ENCODE results near the gene NHSL2.

The NHSL2 gene

DNA sequence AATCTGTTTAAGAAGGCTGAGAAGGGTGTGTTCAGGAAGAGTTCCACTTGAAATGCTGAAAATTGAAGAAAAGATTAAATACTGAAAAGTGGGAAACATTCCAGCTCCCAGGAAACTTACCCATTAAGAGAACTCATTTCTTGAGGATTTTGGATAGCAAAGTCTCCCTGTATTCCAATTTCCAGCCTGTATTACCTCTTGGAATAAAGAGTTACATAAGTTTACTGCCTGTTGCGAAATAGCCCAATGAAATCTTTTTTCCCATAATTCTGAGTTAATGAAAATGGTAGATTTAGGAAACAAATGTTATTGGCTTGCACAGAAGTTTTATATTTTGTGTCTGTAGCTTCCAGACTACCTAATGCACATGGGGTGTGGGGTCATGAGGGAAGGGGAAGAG lies 12.0 kb downstream of the NHSL2 start:
- Histone ChIP-seq H3K4me1 (ENCODE audit: control insufficient read depth in 1 of 2, insufficient read depth in 2 of 2, low read length in 2 of 2) (no peaks in the 10 kb centered on the region), H3K27me3 (ENCODE audit: control insufficient read depth in 1 of 2, insufficient read depth in 2 of 2, low read length in 2 of 2) (no peaks in the 10 kb centered on the region), H3K4me3 (ENCODE audit: low read depth in 1 of 2, low read length in 2 of 2) (no peak overlapping the region), H3K9ac (ENCODE audit: low read depth in 1 of 2, low read length in 2 of 2) (no peak overlapping the region), H3K36me3 (ENCODE audit: control insufficient read depth in 1 of 2, insufficient read depth in 2 of 2, low read length in 2 of 2) (no peaks in the 10 kb centered on the region), H3K9me3 (ENCODE audit: control insufficient read depth in 1 of 2, low read length in 2 of 2) (no peaks in the 10 kb centered on the region), H3K27ac (ENCODE audit: low read depth, low read length) (no peak overlapping the region)

DNA sequence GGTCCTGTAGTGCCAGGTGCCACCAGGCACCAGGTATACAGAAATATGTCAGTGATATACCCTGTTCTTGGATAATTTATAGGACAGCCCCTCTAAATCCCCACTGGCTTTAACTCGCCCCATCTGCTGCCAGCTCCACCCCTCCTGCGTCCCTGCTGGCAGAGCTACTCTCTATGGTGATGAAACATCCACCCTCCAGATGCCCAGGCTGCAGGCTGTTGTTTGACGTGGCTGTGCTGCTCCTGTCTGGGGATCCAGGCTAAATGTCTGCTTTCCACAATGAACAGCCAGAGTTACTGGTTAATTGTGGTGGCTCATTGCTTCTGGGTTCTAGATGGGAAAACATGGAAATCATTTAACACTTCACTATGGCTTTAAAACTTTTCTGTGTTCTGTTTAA lies 12.9 kb downstream of the NHSL2 start:
- Histone ChIP-seq H3K27ac (ENCODE audit: low read depth, low read length) (no peak overlapping the region), H3K9ac (ENCODE audit: low read depth in 1 of 2, low read length in 2 of 2) (no peak overlapping the region), H3K4me1 (ENCODE audit: control insufficient read depth in 1 of 2, insufficient read depth in 2 of 2, low read length in 2 of 2) (no peaks in the 10 kb centered on the region), H3K9me3 (ENCODE audit: control insufficient read depth in 1 of 2, low read length in 2 of 2) (no peaks in the 10 kb centered on the region), H3K36me3 (ENCODE audit: control insufficient read depth in 1 of 2, insufficient read depth in 2 of 2, low read length in 2 of 2) (no peaks in the 10 kb centered on the region), H3K4me3 (ENCODE audit: low read depth in 1 of 2, low read length in 2 of 2) (no peak overlapping the region), H3K27me3 (ENCODE audit: control insufficient read depth in 1 of 2, insufficient read depth in 2 of 2, low read length in 2 of 2) (no peaks in the 10 kb centered on the region)

DNA sequence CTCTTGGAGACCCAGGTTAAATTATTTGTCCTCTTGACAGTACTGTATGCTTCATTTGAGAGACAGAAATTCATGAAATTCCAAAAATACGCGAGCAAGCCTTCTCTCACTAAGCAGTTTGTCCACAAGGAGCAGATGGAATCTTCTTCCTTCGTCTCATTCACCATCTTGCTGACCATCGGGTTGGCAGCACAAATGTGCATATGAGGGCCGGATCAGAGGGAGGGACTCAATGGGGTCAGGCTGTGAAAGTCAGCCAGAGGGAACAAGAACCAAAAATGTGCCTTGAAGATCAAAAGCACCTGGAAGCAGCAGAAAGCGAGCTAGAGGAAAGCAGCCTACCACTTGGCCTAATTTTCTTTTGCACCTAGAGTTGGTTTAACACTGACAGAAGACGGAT lies 16.4 kb downstream of the NHSL2 start:
- H3K27ac ChIP-seq (ENCODE audit: low read depth, low read length), result no peak overlapping the region
- H3K4me3 ChIP-seq (ENCODE audit: low read depth in 1 of 2, low read length in 2 of 2), result no peak overlapping the region
- H3K9ac ChIP-seq (ENCODE audit: low read depth in 1 of 2, low read length in 2 of 2), result no peak overlapping the region
- no peaks in the 10 kb centered on the region for H3K4me1 ChIP-seq (ENCODE audit: control insufficient read depth in 1 of 2, insufficient read depth in 2 of 2, low read length in 2 of 2)
- no peaks in the 10 kb centered on the region for H3K9me3 ChIP-seq (ENCODE audit: control insufficient read depth in 1 of 2, low read length in 2 of 2)
- no peaks in the 10 kb centered on the region for H3K27me3 ChIP-seq (ENCODE audit: control insufficient read depth in 1 of 2, insufficient read depth in 2 of 2, low read length in 2 of 2)
- H3K36me3 ChIP-seq (ENCODE audit: control insufficient read depth in 1 of 2, insufficient read depth in 2 of 2, low read length in 2 of 2), result no peaks in the 10 kb centered on the region

DNA sequence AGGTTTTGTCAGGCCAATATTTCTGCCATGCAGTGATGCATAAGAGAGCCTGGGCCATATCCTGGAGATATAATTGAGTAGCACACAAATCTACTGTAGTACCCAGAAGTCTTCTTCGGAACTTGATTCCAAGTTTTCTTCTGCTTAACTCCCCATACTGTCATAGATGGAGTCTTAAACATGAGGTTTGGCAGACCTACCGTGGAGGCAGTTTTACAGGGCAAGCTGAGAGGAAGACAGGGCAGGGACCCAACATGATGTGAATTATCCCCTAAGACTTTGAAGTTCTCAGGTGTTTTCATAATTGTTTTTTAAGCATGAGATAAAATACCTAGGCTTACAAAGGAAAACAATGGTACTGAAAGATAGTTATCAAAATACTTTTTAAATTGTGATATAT lies 18.2 kb downstream of the NHSL2 start:
- H3K4me3 ChIP-seq (ENCODE audit: low read depth in 1 of 2, low read length in 2 of 2), result no peak overlapping the region
- no peak overlapping the region for H3K9ac ChIP-seq (ENCODE audit: low read depth in 1 of 2, low read length in 2 of 2)
- H3K4me1 ChIP-seq (ENCODE audit: control insufficient read depth in 1 of 2, insufficient read depth in 2 of 2, low read length in 2 of 2), result no peaks in the 10 kb centered on the region
- no peaks in the 10 kb centered on the region for H3K27me3 ChIP-seq (ENCODE audit: control insufficient read depth in 1 of 2, insufficient read depth in 2 of 2, low read length in 2 of 2)
- H3K9me3 ChIP-seq (ENCODE audit: control insufficient read depth in 1 of 2, low read length in 2 of 2), result no peaks in the 10 kb centered on the region
- no peak overlapping the region for H3K27ac ChIP-seq (ENCODE audit: low read depth, low read length)
- no peaks in the 10 kb centered on the region for H3K36me3 ChIP-seq (ENCODE audit: control insufficient read depth in 1 of 2, insufficient read depth in 2 of 2, low read length in 2 of 2)

DNA sequence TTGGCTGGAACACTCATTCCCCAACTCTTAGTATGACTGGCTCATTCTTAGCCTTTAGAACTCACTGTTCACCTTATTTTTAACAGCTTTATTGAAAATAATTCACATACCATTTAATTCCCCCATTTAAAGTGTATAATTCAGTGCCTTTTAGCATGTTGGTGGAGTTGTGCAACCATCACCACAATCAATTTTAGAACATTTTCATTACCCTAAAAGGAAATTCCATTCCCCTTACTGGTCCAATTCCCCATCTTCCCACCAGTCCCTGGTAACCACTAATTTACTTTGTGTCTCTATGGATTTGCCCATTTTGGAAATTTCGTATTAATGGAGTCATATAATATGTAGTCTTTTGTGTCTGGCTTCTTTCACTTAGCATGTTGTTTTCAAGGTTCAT lies 19.7 kb downstream of the NHSL2 start:
- H3K27ac ChIP-seq (ENCODE audit: low read depth, low read length), result no peak overlapping the region
- no peak overlapping the region for H3K9ac ChIP-seq (ENCODE audit: low read depth in 1 of 2, low read length in 2 of 2)
- no peaks in the 10 kb centered on the region for H3K36me3 ChIP-seq (ENCODE audit: control insufficient read depth in 1 of 2, insufficient read depth in 2 of 2, low read length in 2 of 2)
- no peaks in the 10 kb centered on the region for H3K9me3 ChIP-seq (ENCODE audit: control insufficient read depth in 1 of 2, low read length in 2 of 2)
- no peaks in the 10 kb centered on the region for H3K4me1 ChIP-seq (ENCODE audit: control insufficient read depth in 1 of 2, insufficient read depth in 2 of 2, low read length in 2 of 2)
- H3K4me3 ChIP-seq (ENCODE audit: low read depth in 1 of 2, low read length in 2 of 2), result no peak overlapping the region
- H3K27me3 ChIP-seq (ENCODE audit: control insufficient read depth in 1 of 2, insufficient read depth in 2 of 2, low read length in 2 of 2), result no peaks in the 10 kb centered on the region

DNA sequence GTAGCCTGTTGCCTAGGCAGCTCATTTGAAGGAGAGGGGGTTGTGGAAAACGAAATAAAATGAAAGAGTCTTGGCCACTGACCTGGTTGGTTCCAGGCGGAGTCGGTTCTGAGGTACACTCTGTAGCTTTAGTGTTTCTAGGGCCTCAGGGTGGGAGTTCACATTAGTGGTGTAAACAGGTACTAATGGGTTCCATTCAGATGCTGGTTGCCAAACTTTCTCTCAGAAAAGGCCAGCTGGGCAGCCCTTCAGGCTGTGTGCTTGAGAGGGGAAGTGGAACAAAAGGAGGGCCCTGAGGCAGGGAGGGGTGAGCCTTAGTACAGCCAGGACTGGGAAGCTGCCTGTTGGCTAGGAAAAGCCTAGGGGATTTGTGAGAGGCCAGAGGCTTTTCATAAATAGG lies 24.8 kb downstream of the NHSL2 start:
- Histone ChIP-seq H3K4me1 (ENCODE audit: control insufficient read depth in 1 of 2, insufficient read depth in 2 of 2, low read length in 2 of 2) (no peaks in the 10 kb centered on the region), H3K9ac (ENCODE audit: low read depth in 1 of 2, low read length in 2 of 2) (no peak overlapping the region), H3K9me3 (ENCODE audit: control insufficient read depth in 1 of 2, low read length in 2 of 2) (no peaks in the 10 kb centered on the region), H3K27me3 (ENCODE audit: control insufficient read depth in 1 of 2, insufficient read depth in 2 of 2, low read length in 2 of 2) (no peaks in the 10 kb centered on the region), H3K36me3 (ENCODE audit: control insufficient read depth in 1 of 2, insufficient read depth in 2 of 2, low read length in 2 of 2) (no peaks in the 10 kb centered on the region), H3K27ac (ENCODE audit: low read depth, low read length) (no peak overlapping the region), H3K4me3 (ENCODE audit: low read depth in 1 of 2, low read length in 2 of 2) (no peak overlapping the region)

DNA sequence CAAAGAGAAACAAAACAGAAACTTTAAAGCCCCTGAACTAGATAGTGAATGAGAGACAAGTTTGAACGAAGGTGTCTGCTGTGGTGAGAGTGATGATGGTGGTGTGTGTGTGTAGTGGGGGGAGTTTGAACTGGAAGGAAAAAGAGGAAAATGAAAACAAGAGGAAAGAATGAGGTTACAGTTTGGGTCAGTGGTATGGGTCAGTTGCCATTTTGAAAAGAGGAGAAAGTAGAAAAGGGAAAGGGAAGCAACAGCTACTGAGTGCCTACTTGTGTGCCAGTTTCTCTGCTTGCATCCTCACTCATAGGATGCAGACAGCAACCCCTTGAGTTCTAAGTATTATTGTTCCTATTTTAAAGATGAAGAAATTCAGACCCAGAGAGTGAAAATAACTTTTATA lies 26.0 kb downstream of the NHSL2 start:
- Histone ChIP-seq H3K27ac (ENCODE audit: low read depth, low read length) (no peak overlapping the region), H3K4me3 (ENCODE audit: low read depth in 1 of 2, low read length in 2 of 2) (no peak overlapping the region), H3K36me3 (ENCODE audit: control insufficient read depth in 1 of 2, insufficient read depth in 2 of 2, low read length in 2 of 2) (no peaks in the 10 kb centered on the region), H3K9me3 (ENCODE audit: control insufficient read depth in 1 of 2, low read length in 2 of 2) (no peaks in the 10 kb centered on the region), H3K27me3 (ENCODE audit: control insufficient read depth in 1 of 2, insufficient read depth in 2 of 2, low read length in 2 of 2) (no peaks in the 10 kb centered on the region), H3K4me1 (ENCODE audit: control insufficient read depth in 1 of 2, insufficient read depth in 2 of 2, low read length in 2 of 2) (no peaks in the 10 kb centered on the region), H3K9ac (ENCODE audit: low read depth in 1 of 2, low read length in 2 of 2) (no peak overlapping the region)

DNA sequence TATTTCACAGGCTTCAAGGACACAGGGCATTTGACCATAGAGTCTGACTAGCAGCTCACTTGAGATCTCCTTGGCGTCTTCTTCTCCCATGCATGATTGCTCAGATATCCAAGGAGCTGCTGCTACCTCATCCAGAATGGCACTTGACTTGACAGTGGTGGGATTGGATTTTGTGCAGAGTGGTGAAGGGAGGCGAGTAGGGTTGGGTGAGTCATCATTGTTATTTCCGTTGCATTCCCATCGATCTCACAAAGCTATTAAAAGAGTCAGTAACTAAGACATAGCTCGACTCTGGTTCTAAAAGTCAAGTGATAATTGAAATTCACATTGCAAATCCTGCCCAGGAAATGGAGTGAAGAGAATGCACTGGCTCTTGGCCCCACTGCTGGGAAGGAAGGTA lies 27.7 kb downstream of the NHSL2 start:
- Histone ChIP-seq H3K27ac (ENCODE audit: low read depth, low read length) (no peak overlapping the region), H3K4me1 (ENCODE audit: control insufficient read depth in 1 of 2, insufficient read depth in 2 of 2, low read length in 2 of 2) (no peaks in the 10 kb centered on the region), H3K27me3 (ENCODE audit: control insufficient read depth in 1 of 2, insufficient read depth in 2 of 2, low read length in 2 of 2) (no peaks in the 10 kb centered on the region), H3K9me3 (ENCODE audit: control insufficient read depth in 1 of 2, low read length in 2 of 2) (no peaks in the 10 kb centered on the region), H3K9ac (ENCODE audit: low read depth in 1 of 2, low read length in 2 of 2) (no peak overlapping the region), H3K4me3 (ENCODE audit: low read depth in 1 of 2, low read length in 2 of 2) (no peak overlapping the region), H3K36me3 (ENCODE audit: control insufficient read depth in 1 of 2, insufficient read depth in 2 of 2, low read length in 2 of 2) (no peaks in the 10 kb centered on the region)

DNA sequence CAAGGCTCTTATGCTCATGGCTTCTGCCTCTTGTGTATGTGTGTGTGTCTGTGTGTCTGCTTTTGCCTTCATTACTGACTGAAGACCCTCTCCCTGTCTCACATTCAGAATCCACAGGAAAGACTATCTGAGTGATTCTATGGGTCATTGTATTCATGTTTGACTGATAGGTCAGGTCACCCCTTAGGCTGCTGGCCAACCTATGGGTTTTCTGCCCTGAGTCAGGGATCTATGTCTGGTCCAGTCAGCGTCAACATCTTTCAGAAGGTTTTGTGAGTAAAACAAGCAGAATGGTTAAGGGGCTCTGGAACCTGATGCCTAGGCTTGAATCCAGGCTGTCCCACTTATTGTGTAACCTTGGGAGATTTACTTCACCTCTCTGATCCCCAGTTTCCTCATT lies 30.5 kb downstream of the NHSL2 start:
- no peaks in the 10 kb centered on the region for H3K4me1 ChIP-seq (ENCODE audit: control insufficient read depth in 1 of 2, insufficient read depth in 2 of 2, low read length in 2 of 2)
- H3K36me3 ChIP-seq (ENCODE audit: control insufficient read depth in 1 of 2, insufficient read depth in 2 of 2, low read length in 2 of 2), result no peaks in the 10 kb centered on the region
- H3K9ac ChIP-seq (ENCODE audit: low read depth in 1 of 2, low read length in 2 of 2), result no peak overlapping the region
- H3K27me3 ChIP-seq (ENCODE audit: control insufficient read depth in 1 of 2, insufficient read depth in 2 of 2, low read length in 2 of 2), result no peaks in the 10 kb centered on the region
- H3K9me3 ChIP-seq (ENCODE audit: control insufficient read depth in 1 of 2, low read length in 2 of 2), result no peaks in the 10 kb centered on the region
- no peak overlapping the region for H3K4me3 ChIP-seq (ENCODE audit: low read depth in 1 of 2, low read length in 2 of 2)
- H3K27ac ChIP-seq (ENCODE audit: low read depth, low read length), result no peak overlapping the region

DNA sequence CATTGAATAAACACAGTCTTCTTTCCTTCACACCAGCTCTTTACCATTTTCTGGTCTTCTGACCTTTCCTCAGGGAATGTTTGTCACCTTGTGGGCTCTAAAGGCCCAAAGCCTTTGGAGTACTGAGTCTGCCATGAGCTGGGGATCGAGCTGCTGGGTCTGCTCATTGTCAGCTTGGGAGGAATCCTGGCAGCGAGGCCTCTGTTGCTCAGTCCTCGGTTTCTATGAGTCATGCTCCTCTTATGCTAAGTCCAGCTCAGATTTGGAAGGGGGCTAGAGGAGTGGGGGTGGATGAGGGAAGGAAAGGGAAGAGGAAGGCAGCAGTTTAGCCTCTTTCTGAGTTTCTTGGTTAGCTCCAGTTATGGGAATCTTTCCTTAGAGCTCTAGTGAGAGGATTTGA lies 31.1 kb downstream of the NHSL2 start:
- H3K4me1 ChIP-seq (ENCODE audit: control insufficient read depth in 1 of 2, insufficient read depth in 2 of 2, low read length in 2 of 2), result no peaks in the 10 kb centered on the region
- no peak overlapping the region for H3K27ac ChIP-seq (ENCODE audit: low read depth, low read length)
- no peaks in the 10 kb centered on the region for H3K36me3 ChIP-seq (ENCODE audit: control insufficient read depth in 1 of 2, insufficient read depth in 2 of 2, low read length in 2 of 2)
- H3K4me3 ChIP-seq (ENCODE audit: low read depth in 1 of 2, low read length in 2 of 2), result no peak overlapping the region
- H3K27me3 ChIP-seq (ENCODE audit: control insufficient read depth in 1 of 2, insufficient read depth in 2 of 2, low read length in 2 of 2), result no peaks in the 10 kb centered on the region
- no peaks in the 10 kb centered on the region for H3K9me3 ChIP-seq (ENCODE audit: control insufficient read depth in 1 of 2, low read length in 2 of 2)
- H3K9ac ChIP-seq (ENCODE audit: low read depth in 1 of 2, low read length in 2 of 2), result no peak overlapping the region

DNA sequence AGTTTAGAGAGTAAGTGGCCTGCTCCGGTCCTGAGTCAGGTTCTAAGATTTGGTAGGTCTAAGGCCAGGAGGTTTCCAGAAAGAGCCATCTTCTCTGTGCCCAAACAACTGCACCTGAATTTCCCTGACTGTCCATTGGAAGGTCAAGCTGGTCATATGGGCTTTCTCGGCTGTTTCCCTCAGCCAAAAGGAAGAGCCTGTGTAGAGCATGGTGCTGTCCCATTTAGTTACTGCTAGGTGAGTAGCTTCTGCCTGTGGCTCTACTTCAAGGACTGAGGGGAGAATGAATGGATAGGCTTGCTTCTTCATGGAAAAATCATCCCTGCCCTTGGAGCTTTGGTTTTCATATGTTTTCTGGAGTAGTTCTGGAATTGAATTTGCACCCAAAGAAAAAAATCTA lies 33.7 kb downstream of the NHSL2 start:
- Histone ChIP-seq H3K4me3 (ENCODE audit: low read depth in 1 of 2, low read length in 2 of 2) (no peak overlapping the region), H3K9me3 (ENCODE audit: control insufficient read depth in 1 of 2, low read length in 2 of 2) (no peaks in the 10 kb centered on the region), H3K4me1 (ENCODE audit: control insufficient read depth in 1 of 2, insufficient read depth in 2 of 2, low read length in 2 of 2) (no peaks in the 10 kb centered on the region), H3K27ac (ENCODE audit: low read depth, low read length) (no peak overlapping the region), H3K9ac (ENCODE audit: low read depth in 1 of 2, low read length in 2 of 2) (no peak overlapping the region), H3K27me3 (ENCODE audit: control insufficient read depth in 1 of 2, insufficient read depth in 2 of 2, low read length in 2 of 2) (no peaks in the 10 kb centered on the region), H3K36me3 (ENCODE audit: control insufficient read depth in 1 of 2, insufficient read depth in 2 of 2, low read length in 2 of 2) (no peaks in the 10 kb centered on the region)

All from duodenal mucosa (tissue), 2 donors.